Endothelial cell of umbilical vein (primary cell): ENCODE data around the gene SPAG9. TPM values are rescaled to one million over a fixed set of nuclear protein-coding genes. Genes with fewer than 3 reads are reported as not detected.

Experiments
- BruUV-seq: library from RNA; stranded (reverse); fragments of 400-500 nt; replicated peaks from 2 replicates; lab custom pipeline; 2021; lab: Mats Ljungman, UMichigan
- CTCF ChIA-PET: fragments of 300-600, 350-600 bp; sonication (Branson Sonifier 250); formaldehyde crosslinking; loops from one replicate; lab custom pipeline; 2021; ENCODE audit warnings: antibody characterized with exemption, inconsistent platforms; lab: Charles Lee
- POLR2A ChIA-PET: fragments of 300-600, 350-600 bp; sonication (Branson Sonifier 250); formaldehyde crosslinking; loops from one replicate; lab custom pipeline; 2021; ENCODE audit warnings: antibody characterized with exemption, inconsistent platforms; lab: Charles Lee
- DNase-seq: peaks from one replicate; pipeline ENCODE4 v3.0.0-alpha.2; 2011; ENCODE audit warnings: low read depth, low spot score
- FAIRE-seq: peaks from 2 replicates; lab custom pipeline; 2011; peaks lifted over from hg19 to GRCh38; lab: Jason Lieb, UNC
- H2AFZ ChIP-seq: 2 replicates; pipeline ENCODE4 v1.6.0; 2012; ENCODE audit warnings: low read depth, low read length, control low read depth, inconsistent platforms
- H3K27ac ChIP-seq: 2 replicates; pipeline ENCODE4 v1.5.1; 2011; ENCODE audit warnings: low read depth, mild to moderate bottlenecking, control low read depth, low read length, moderate library complexity; ENCODE audit not compliant: insufficient read depth
- H3K27me3 ChIP-seq, 2 experiments: 2 replicates each; pipeline versions ENCODE4 v1.6.0 to v1.6.1; 2011; ENCODE audit warnings: low read length in 2 of 2, mixed read lengths in 1 of 2; ENCODE audit not compliant: control insufficient read depth in 2 of 2, insufficient read depth in 2 of 2
- H3K36me3 ChIP-seq, 2 experiments: 2 replicates in 1 of 2; 3 replicates in 1 of 2; pipeline ENCODE4 v1.5.1; 2011; ENCODE audit warnings: low read length in 2 of 2, mild to moderate bottlenecking in 1 of 2, moderate library complexity in 1 of 2; ENCODE audit not compliant: control insufficient read depth in 2 of 2, insufficient read depth in 2 of 2; ENCODE audit errors: extremely low read depth in 1 of 2
- H3K4me1 ChIP-seq: 3 replicates; pipeline ENCODE4 v1.5.1; 2011; ENCODE audit warnings: mild to moderate bottlenecking, low read length; ENCODE audit not compliant: control insufficient read depth, insufficient read depth; ENCODE audit errors: extremely low read depth
- H3K4me2 ChIP-seq: 2 replicates; pipeline ENCODE4 v1.6.1; 2011; ENCODE audit warnings: low read length, control low read depth, mixed read lengths; ENCODE audit not compliant: insufficient read depth
- H3K4me3 ChIP-seq, 3 experiments: fragments of 200-600 bp in 1 of 3; sonication (generic), shearing (Covaris generic) in 1 of 3; replicated peaks in 1 of 3; 2 replicates each; pipeline ENCODE4 v1.5.1; 2011 to 2016; ENCODE audit warnings: control low read depth in 3 of 3, low read length in 3 of 3, mild to moderate bottlenecking in 2 of 3, inconsistent platforms in 1 of 3, low read depth in 1 of 3, moderate library complexity in 1 of 3; ENCODE audit not compliant: insufficient read depth in 1 of 3
- H3K79me2 ChIP-seq: 2 replicates; pipeline ENCODE4 v1.6.0; 2012; ENCODE audit warnings: low read length, inconsistent platforms; ENCODE audit not compliant: control insufficient read depth, insufficient read depth
- H3K9ac ChIP-seq: replicated peaks from 2 replicates; pipeline ENCODE3; 2011; ENCODE audit warnings: low read length, control low read depth; ENCODE audit not compliant: insufficient read depth; ENCODE audit errors: extremely low read depth
- H3K9me1 ChIP-seq: replicated peaks from 3 replicates; pipeline ENCODE4 v1.6.0; 2011; ENCODE audit warnings: mild to moderate bottlenecking, low read length; ENCODE audit not compliant: control insufficient read depth, insufficient read depth; ENCODE audit errors: extremely low read depth
- H3K9me3 ChIP-seq: replicated peaks from 2 replicates; pipeline ENCODE4 v1.5.1; 2012; ENCODE audit warnings: low read length, inconsistent platforms; ENCODE audit not compliant: control insufficient read depth, insufficient read depth
- H4K20me1 ChIP-seq: replicated peaks from 2 replicates; pipeline ENCODE3; 2011; ENCODE audit warnings: mild to moderate bottlenecking, low read length; ENCODE audit not compliant: control insufficient read depth, insufficient read depth; ENCODE audit errors: extremely low read depth
- CTCF ChIP-seq, 2 donors: IDR thresholded peaks; 1 replicate in 1 of 2; 2 replicates in 1 of 2; pipeline ENCODE4 v1.5.1; 2011; ENCODE audit warnings: low read length in 2 of 2, mild to moderate bottlenecking in 2 of 2, moderate library complexity in 2 of 2, control low read depth in 1 of 2, inconsistent platforms in 1 of 2, low read depth in 1 of 2; ENCODE audit not compliant: insufficient read depth in 1 of 2; ENCODE audit errors: extremely low read depth in 1 of 2
- FOS ChIP-seq: IDR thresholded peaks from 2 replicates; pipeline ENCODE4 v1.6.1; 2011; ENCODE audit warnings: mild to moderate bottlenecking, low read length, moderate library complexity, borderline replicate concordance; ENCODE audit not compliant: insufficient read depth
- MAX ChIP-seq: IDR thresholded peaks from 2 replicates; pipeline ENCODE4 v1.6.1; 2011; ENCODE audit not compliant: insufficient read depth, insufficient read length
- POLR2A ChIP-seq: IDR thresholded peaks from 2 replicates; pipeline ENCODE4 v1.6.1; 2012; ENCODE audit warnings: low read depth, mild to moderate bottlenecking, control low read depth, low read length
- dilution Hi-C: fragments of 300-500 bp; cut with MboI; formaldehyde crosslinking; loops from one replicate; pipeline ENCODE4 v1.15.0; 2019; ENCODE audit warnings: low sequenced_read_pairs; ENCODE audit not compliant: extremely low pct_ligation_motif_present
- intact Hi-C: fragments of 100-400 bp; cut with micrococcal nuclease; formaldehyde crosslinking; loops from one replicate; pipeline ENCODE4 v1.10.0; 2022
- polyA plus RNA-seq, 4 experiments: library from polyadenylated mRNA; depleted of rRNA in 3 of 4; stranded (reverse) in 3 of 4; unstranded in 1 of 4; fragments of >200 nt; gene quantifications; 2 replicates each; pipeline versions ENCODE4 v1.2.1 to v1.2.3, GENCODE V29; 2011 to 2012; ENCODE audit warnings: missing spikeins in 1 of 4
- total RNA-seq: library from RNA; stranded (reverse); gene quantifications from 2 replicates; pipeline ENCODE4 v1.2.3, GENCODE V29; 2021

Gene SPAG9
- total and polyA plus RNA-seq, 2 donors (not counting 3 experiments of a cell fraction or from before 2014, with no cell fraction given): 16.5 to 75.0 TPM

- Histone ChIP-seq H3K36me3 (peaks cover 2 to 8% of the 10 kb centered on the region in 2 experiments), H4K20me1 (no peaks in the 10 kb centered on the region), H3K4me3 (no peak overlapping the region), H2AFZ (no peak overlapping the region), H3K27me3 (no peaks in the 10 kb centered on the region), H3K27ac (peak overlapping the region; percentile 48), H3K4me2 (peak overlapping the region; percentile 67), H3K4me1 (peaks cover 12% of the 10 kb centered on the region), H3K9ac (no peak overlapping the region), H3K9me3 (no peaks in the 10 kb centered on the region), H3K79me2 (no peaks in the 10 kb centered on the region), H3K9me1 (no peaks in the 10 kb centered on the region)
- TF ChIP-seq MAX: no peak
- TF ChIP-seq CTCF (IDR thresholded peaks at IDR 0.05; ENCODE audit: extremely low read depth in 1 of 2, insufficient read depth in 1 of 2, low read depth in 1 of 2, low read length in 2 of 2): no peak
- TF ChIP-seq FOS: no peak
- no peak for TF ChIP-seq POLR2A
- dilution Hi-C loops (no loop called here), intact Hi-C loops (no loop called here)
- ChIA-PET POLR2A (interaction anchor here (1.2 kb wide), 1 partner anchor 112 kb away, joined by 4 read pairs; the partner anchor contains the start of gene TOB1), CTCF (interaction anchor here (0.9 to 2.7 kb wide), 7 partner anchors 23 to 194 kb away, joined by 3 to 11 read pairs (median 4); partner anchors contain the start of gene NME1)
- no peak for FAIRE-seq
- no peak for DNase-seq
- BruUV-seq: TSS peak; percentile 68
These were observed 143.0 kb downstream of the SPAG9 start for GRCh38 chr17:50977487-50978159.
